Sigmoid colon (tissue), 7 donors: Measurements from ENCODE around the gene ASAP2. TPM values are rescaled to one million over a fixed set of nuclear protein-coding genes. Genes with fewer than 3 reads are reported as not detected.
A peak's percentile ranks its signal among the peaks of the same experiment; 100 is the strongest.

Experiments
- DNase-seq: peaks from one replicate; pipeline ENCODE4 v3.0.0-alpha.2; 2019
- H3K27ac ChIP-seq, 4 donors: fragments of 200-600 bp; sonication (generic); one replicate each; pipeline ENCODE4 v1.5.1; 2016 to 2019; ENCODE audit warnings: mild to moderate bottlenecking in 1 of 4
- H3K27me3 ChIP-seq, 3 donors: fragments of 200-600 bp; sonication (generic); one replicate each; pipeline ENCODE4 v1.5.1; 2019; ENCODE audit warnings: mild to moderate bottlenecking in 1 of 3
- H3K36me3 ChIP-seq, 4 donors: fragments of 200-600 bp; sonication (generic); one replicate each; pipeline ENCODE4 v1.5.1; 2016 to 2019
- H3K4me1 ChIP-seq, 4 donors: fragments of 200-600 bp; sonication (generic); one replicate each; pipeline ENCODE4 v1.5.1; 2017 to 2019
- H3K4me3 ChIP-seq, 4 donors: fragments of 200-600 bp; sonication (generic); one replicate each; pipeline ENCODE4 v1.5.1; 2017 to 2019; ENCODE audit warnings: mild to moderate bottlenecking in 2 of 4, moderate library complexity in 1 of 4
- H3K9me3 ChIP-seq, 4 donors: fragments of 200-600 bp in 3 of 4; sonication (generic) in 3 of 4; one replicate each; pipeline versions ENCODE4 v1.5.1 to v1.6.1; 2013 to 2019
- CTCF ChIP-seq, 4 experiments: fragments of 450-650 bp in 3 of 4; fragments of 200-600 bp in 1 of 4; IDR thresholded peaks; one replicate each; pipeline ENCODE4 v1.5.1; 2016 to 2019; ENCODE audit warnings: antibody characterized with exemption in 4 of 4, mild to moderate bottlenecking in 3 of 4, moderate library complexity in 2 of 4
- EP300 ChIP-seq, 4 donors: sonication (generic); formaldehyde crosslinking; IDR thresholded peaks; one replicate each; pipeline ENCODE4 v1.6.1; 2017; ENCODE audit warnings: antibody characterized with exemption in 4 of 4
- POLR2A ChIP-seq, 2 donors: fragments of 450-650 bp; IDR thresholded peaks; one replicate each; pipeline ENCODE4 v1.6.1; 2016; ENCODE audit warnings: antibody characterized with exemption in 2 of 2, mild to moderate bottlenecking in 2 of 2, moderate library complexity in 2 of 2
- POLR2AphosphoS5 ChIP-seq, 4 donors: sonication (generic); formaldehyde crosslinking; IDR thresholded peaks; one replicate each; pipeline ENCODE4 v1.6.1; 2017; ENCODE audit warnings: antibody characterized with exemption in 4 of 4
- WGBS, 2 donors: extraction: QIAGEN DNeasy Blood & Tissue Kit; methylation state at CpG; one replicate each; pipeline ENCODE4 v1.1.7; 2013; 5-methylcytosine and 5-hydroxymethylcytosine counted together
- intact Hi-C: fragments of 100-400 bp; cut with DNase I; formaldehyde crosslinking; loops from one replicate; pipeline ENCODE4 v1.15.1; 2023
- polyA plus RNA-seq, 3 donors: library from polyadenylated mRNA; stranded (reverse); fragments of 200-250 nt; gene quantifications; one replicate each; pipeline ENCODE4 v1.2.3, GENCODE V29; 2013
- total RNA-seq, 4 donors: library from RNA; depleted of rRNA; stranded (reverse); fragments of >200 nt; gene quantifications; one replicate each; pipeline ENCODE4 v1.1.0, GENCODE V29; 2016
- donor health status: healthy with polysubstance abuse.
- donor health status: Bipolar disorder and iron deficiency.
- donor health status: healthy.

Gene ASAP2
- total and polyA plus RNA-seq, 7 donors: 15.1 to 56.5 (median 25.8) TPM

DNA sequence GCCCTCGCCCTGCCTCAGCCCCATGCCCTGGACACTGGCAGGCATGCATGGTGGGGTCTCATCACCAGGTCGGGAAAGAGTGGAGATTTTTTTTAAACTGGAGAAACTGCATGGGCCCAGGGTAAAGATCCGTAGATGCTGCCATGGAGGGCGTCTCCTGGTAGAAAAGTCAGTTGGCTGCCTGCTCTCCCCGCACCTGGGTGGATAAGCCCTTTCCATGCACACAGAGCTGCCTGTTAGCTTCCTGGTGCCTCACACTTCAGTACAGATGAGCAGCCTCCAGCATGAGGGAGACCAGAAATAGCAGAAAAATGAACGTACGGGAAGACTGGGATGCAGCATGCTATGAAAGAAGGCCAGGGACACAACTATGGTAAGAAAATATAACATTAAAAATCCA lies 92.0 kb downstream of the ASAP2 start:
- Histone ChIP-seq H3K27ac (peak overlapping the region; percentile 52 to 84 (median 69)), H3K36me3 (no peaks in the 10 kb centered on the region), H3K27me3 (no peaks in the 10 kb centered on the region), H3K9me3 (no peaks in the 10 kb centered on the region), H3K4me3 (no peak overlapping the region), H3K4me1 (peaks cover 0 to 82% (median 60%) of the 10 kb centered on the region in 4 donors)
- intact Hi-C loops: no loop called here
- DNase-seq: no peak
- no peak for TF ChIP-seq POLR2AphosphoS5 (IDR thresholded peaks at IDR 0.05)
- no peak for TF ChIP-seq POLR2A (IDR thresholded peaks at IDR 0.05)
- no peak for TF ChIP-seq CTCF (IDR thresholded peaks at IDR 0.05)
- TF ChIP-seq EP300 (IDR thresholded peaks at IDR 0.05): no peak
- 92 to 93% methylated on average over 7 of the region's 7 CpGs for whole genome bisulfite sequencing, 2 donors

- Histone ChIP-seq H3K36me3 (no peaks in the 10 kb centered on the region), H3K4me1 (peaks cover 0 to 89% (median 63%) of the 10 kb centered on the region in 4 donors), H3K9me3 (no peaks in the 10 kb centered on the region), H3K4me3 (no peak overlapping the region), H3K27ac (peak overlapping the region in 3 of 4 donors; percentile 62 to 84 (median 76)), H3K27me3 (no peaks in the 10 kb centered on the region)
- WGBS, 2 donors: 84 to 87% methylated on average over 17 of the region's 17 CpGs
- no peak for DNase-seq
- no peak for TF ChIP-seq POLR2A (IDR thresholded peaks at IDR 0.05)
- TF ChIP-seq POLR2AphosphoS5 (IDR thresholded peaks at IDR 0.05): no peak
- TF ChIP-seq EP300 (IDR thresholded peaks at IDR 0.05): no peak
- TF ChIP-seq CTCF (IDR thresholded peaks at IDR 0.05): no peak
- intact Hi-C loops: no loop called here
Measured at GRCh38 chr2:9299161-9300100, 92.8 kb downstream of the ASAP2 start.

GRCh38 chr2:9300214-9300613 lies 93.6 kb downstream of the ASAP2 start:
- Histone ChIP-seq H3K9me3 (no peaks in the 10 kb centered on the region), H3K36me3 (no peaks in the 10 kb centered on the region), H3K27ac (peak overlapping the region in 3 of 4 donors; percentile 62 to 84 (median 76)), H3K4me3 (no peak overlapping the region), H3K27me3 (no peaks in the 10 kb centered on the region), H3K4me1 (peaks cover 0 to 95% (median 63%) of the 10 kb centered on the region in 4 donors)
- no peak for DNase-seq
- intact Hi-C loops: no loop called here
- no peak for TF ChIP-seq POLR2A (IDR thresholded peaks at IDR 0.05)
- no peak for TF ChIP-seq CTCF (IDR thresholded peaks at IDR 0.05)
- TF ChIP-seq POLR2AphosphoS5 (IDR thresholded peaks at IDR 0.05): no peak
- TF ChIP-seq EP300 (IDR thresholded peaks at IDR 0.05): no peak
- 89 to 93% methylated on average over 3 of the region's 3 CpGs for WGBS, 2 donors

GRCh38 chr2:9300829-9301453 lies 94.3 kb downstream of the ASAP2 start:
- H3K4me1 ChIP-seq: peaks cover 0 to 88% (median 63%) of the 10 kb centered on the region in 4 donors
- intact Hi-C loops: no loop called here

GRCh38 chr2:9302755-9303154 lies 96.1 kb downstream of the ASAP2 start:
- intact Hi-C loops: no loop called here
- H3K4me1 ChIP-seq: peaks cover 0 to 84% (median 63%) of the 10 kb centered on the region in 4 donors
- TF ChIP-seq EP300 (IDR thresholded peaks at IDR 0.05) (no peak), CTCF (IDR thresholded peaks at IDR 0.05) (no peak), POLR2AphosphoS5 (IDR thresholded peaks at IDR 0.05) (no peak), POLR2A (IDR thresholded peaks at IDR 0.05) (no peak)
- H3K4me3 ChIP-seq: no peak overlapping the region
- H3K36me3 ChIP-seq: no peaks in the 10 kb centered on the region
- WGBS, 2 donors: 96 to 98% methylated on average over 2 of the region's 2 CpGs
- no peaks in the 10 kb centered on the region for H3K9me3 ChIP-seq
- no peaks in the 10 kb centered on the region for H3K27me3 ChIP-seq
- H3K27ac ChIP-seq: peak overlapping the region in 2 of 4 donors; percentile 76 to 84
- DNase-seq: no peak

More at GRCh38 chr2:9300829-9301453, 94.3 kb downstream of the ASAP2 start:
- Histone ChIP-seq H3K36me3 (no peaks in the 10 kb centered on the region), H3K9me3 (no peaks in the 10 kb centered on the region), H3K27me3 (no peaks in the 10 kb centered on the region), H3K27ac (peak overlapping the region in 3 of 4 donors; percentile 62 to 84 (median 76)), H3K4me3 (no peak overlapping the region)
- no peak for DNase-seq
- no peak for TF ChIP-seq EP300 (IDR thresholded peaks at IDR 0.05)
- peak in 2 of 4 donors; percentile 51 to 53 for TF ChIP-seq POLR2AphosphoS5 (IDR thresholded peaks at IDR 0.05)
- whole genome bisulfite sequencing, 2 donors: 85% methylated on average over 10 of the region's 10 CpGs
